OCI-LY3 (cell line): ENCODE results near the gene PNPLA3.

ENCODE experiments used
- H2AFZ ChIP-seq: fragments of 200-600, 300-600 bp; shearing (Covaris generic); 2 replicates; pipeline ENCODE4 v1.6.0; 2014; ENCODE audit warnings: antibody characterized with exemption, low read depth, low read length
- H3K27ac ChIP-seq: fragments of 200-600, 300-600 bp; sonication (generic); 2 replicates; pipeline ENCODE4 v1.5.1; 2014; ENCODE audit warnings: mild to moderate bottlenecking, low read length, moderate library complexity, mixed read lengths
- H3K27me3 ChIP-seq: fragments of 200-600, 300-600 bp; sonication (generic); 2 replicates; pipeline ENCODE4 v1.6.1; 2014; ENCODE audit warnings: low read depth, low read length, mixed read lengths
- H3K36me3 ChIP-seq: fragments of 200-600, 300-600 bp; sonication (generic); replicated peaks from 2 replicates; pipeline ENCODE3; 2014; ENCODE audit warnings: low read depth, low read length, mixed read lengths
- H3K4me1 ChIP-seq: fragments of 300-600, 200-600 bp; sonication (generic); 2 replicates; pipeline ENCODE4 v1.6.1; 2014; ENCODE audit warnings: low read length, mixed read lengths
- H3K4me2 ChIP-seq: fragments of 200-600, 300-600 bp; sonication (generic); 2 replicates; pipeline ENCODE4 v1.6.1; 2014; ENCODE audit warnings: low read length, mixed read lengths
- H3K4me3 ChIP-seq: fragments of 300-600, 200-600 bp; sonication (generic); 2 replicates; pipeline ENCODE4 v1.5.1; 2014; ENCODE audit warnings: antibody characterized with exemption, mild to moderate bottlenecking, low read length, moderate library complexity
- H3K79me2 ChIP-seq: fragments of 300-600, 200-600 bp; shearing (Covaris generic); 2 replicates; pipeline ENCODE4 v1.6.1; 2014; ENCODE audit warnings: mild to moderate bottlenecking, low read length, mixed read lengths
- H3K9ac ChIP-seq: fragments of 300-600, 200-600 bp; shearing (Covaris generic); 2 replicates; pipeline ENCODE4 v1.6.0; 2014; ENCODE audit warnings: mild to moderate bottlenecking, low read length, moderate library complexity
- H3K9me3 ChIP-seq: fragments of 200-600, 300-600 bp; shearing (Covaris generic); 2 replicates; pipeline ENCODE4 v1.6.1; 2014; ENCODE audit warnings: low read length, mixed read lengths; ENCODE audit not compliant: insufficient read depth
- H4K20me1 ChIP-seq: fragments of 200-600, 300-600 bp; sonication (generic); 2 replicates; pipeline ENCODE4 v1.6.1; 2016; ENCODE audit warnings: low read length, mixed read lengths; ENCODE audit not compliant: insufficient read depth
- CTCF ChIP-seq: fragments of 200-600, 300-600 bp; sonication (generic); IDR thresholded peaks from 2 replicates; pipeline ENCODE4 v1.5.1; 2014; ENCODE audit warnings: antibody characterized with exemption, low read length, low read depth
- EZH2phosphoT487 ChIP-seq: fragments of 200-600 bp; shearing (Covaris generic); IDR thresholded peaks from 2 replicates; pipeline ENCODE4 v1.6.1; 2018; ENCODE audit warnings: antibody characterized with exemption, mixed run types, low read depth

PNPLA3 gene, protein sequence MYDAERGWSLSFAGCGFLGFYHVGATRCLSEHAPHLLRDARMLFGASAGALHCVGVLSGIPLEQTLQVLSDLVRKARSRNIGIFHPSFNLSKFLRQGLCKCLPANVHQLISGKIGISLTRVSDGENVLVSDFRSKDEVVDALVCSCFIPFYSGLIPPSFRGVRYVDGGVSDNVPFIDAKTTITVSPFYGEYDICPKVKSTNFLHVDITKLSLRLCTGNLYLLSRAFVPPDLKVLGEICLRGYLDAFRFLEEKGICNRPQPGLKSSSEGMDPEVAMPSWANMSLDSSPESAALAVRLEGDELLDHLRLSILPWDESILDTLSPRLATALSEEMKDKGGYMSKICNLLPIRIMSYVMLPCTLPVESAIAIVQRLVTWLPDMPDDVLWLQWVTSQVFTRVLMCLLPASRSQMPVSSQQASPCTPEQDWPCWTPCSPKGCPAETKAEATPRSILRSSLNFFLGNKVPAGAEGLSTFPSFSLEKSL

DNA sequence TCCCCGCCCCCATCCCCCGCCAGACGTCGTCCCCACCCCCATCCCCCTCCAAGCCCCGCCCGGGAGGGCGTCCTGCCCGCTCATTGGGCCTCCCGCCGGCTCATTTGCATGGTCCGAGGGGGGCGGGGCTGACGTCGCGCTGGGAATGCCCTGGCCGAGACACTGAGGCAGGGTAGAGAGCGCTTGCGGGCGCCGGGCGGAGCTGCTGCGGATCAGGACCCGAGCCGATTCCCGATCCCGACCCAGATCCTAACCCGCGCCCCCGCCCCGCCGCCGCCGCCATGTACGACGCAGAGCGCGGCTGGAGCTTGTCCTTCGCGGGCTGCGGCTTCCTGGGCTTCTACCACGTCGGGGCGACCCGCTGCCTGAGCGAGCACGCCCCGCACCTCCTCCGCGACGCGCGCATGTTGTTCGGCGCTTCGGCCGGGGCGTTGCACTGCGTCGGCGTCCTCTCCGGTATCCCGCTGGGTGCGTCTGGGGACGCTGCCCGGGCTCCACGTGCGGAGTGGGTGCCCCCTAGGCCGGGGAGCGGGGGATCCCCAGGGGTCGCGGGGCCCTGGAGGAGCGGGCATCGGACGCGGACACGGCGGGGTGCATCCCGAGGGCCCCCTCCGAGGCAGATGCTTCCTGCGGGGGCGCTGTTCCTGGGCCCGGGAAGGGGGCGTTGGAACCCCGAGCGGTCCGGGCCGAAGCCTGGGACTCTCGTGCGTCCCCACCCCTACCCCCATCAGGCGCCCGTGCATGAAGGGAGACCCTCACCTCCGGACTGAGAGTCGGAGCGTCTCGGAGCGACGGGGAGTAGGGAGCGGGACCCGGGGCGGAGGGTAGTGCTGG lies at the start of gene PNPLA3:
Gene PNPLA3 (plus strand): TSS at position 175 of the 834 bp plus-strand sequence. CDS start 107 bp downstream, at position 282.
- H3K9me3 ChIP-seq, result no peaks in the 10 kb centered on the region
- no peak within 1 kb of the TSS for H3K27ac ChIP-seq
- TF ChIP-seq EZH2phosphoT487 (no peak), CTCF (no peak)
- no peak within 1 kb of the TSS for H3K9ac ChIP-seq
- H3K27me3 ChIP-seq, result 0 out of 2 replicates have a peak, but pooled peaks cover 3% of the 10 kb centered on the region
- no peak within 1 kb of the TSS for H3K4me2 ChIP-seq
- H2AFZ ChIP-seq, result no peak within 1 kb of the TSS
- H3K79me2 ChIP-seq, result no peaks in the 10 kb centered on the region
- no peaks in the 10 kb centered on the region for H3K36me3 ChIP-seq
- H3K4me1 ChIP-seq, result no peaks in the 10 kb centered on the region
- H4K20me1 ChIP-seq, result no peaks in the 10 kb centered on the region
- H3K4me3 ChIP-seq, result no peak within 1 kb of the TSS

GRCh38 chr22:43876866-43877509 lies 46.6 kb upstream of the PNPLA3 start:
- Histone ChIP-seq H3K4me2 (no peak overlapping the region), H2AFZ (no peak overlapping the region), H3K27me3 (peaks cover 26% of the 10 kb centered on the region), H4K20me1 (no peaks in the 10 kb centered on the region), H3K9me3 (no peaks in the 10 kb centered on the region), H3K4me3 (no peak overlapping the region), H3K4me1 (no peaks in the 10 kb centered on the region), H3K36me3 (no peaks in the 10 kb centered on the region), H3K27ac (no peak overlapping the region), H3K9ac (no peak overlapping the region), H3K79me2 (no peaks in the 10 kb centered on the region)
- TF ChIP-seq EZH2phosphoT487, result no peak
- TF ChIP-seq CTCF, result no peak

GRCh38 chr22:43878079-43878795 lies 45.4 kb upstream of the PNPLA3 start:
- Histone ChIP-seq H3K79me2 (no peaks in the 10 kb centered on the region), H3K4me1 (no peaks in the 10 kb centered on the region), H4K20me1 (no peaks in the 10 kb centered on the region), H3K27me3 (peaks cover 20% of the 10 kb centered on the region), H3K9ac (no peak overlapping the region), H3K27ac (no peak overlapping the region), H3K4me3 (no peak overlapping the region), H3K36me3 (no peaks in the 10 kb centered on the region), H3K9me3 (no peaks in the 10 kb centered on the region), H2AFZ (no peak overlapping the region), H3K4me2 (no peak overlapping the region)
- TF ChIP-seq EZH2phosphoT487 (no peak), CTCF (no peak)
